ENCODE results near the gene ROS1.

The ROS1 gene

GRCh38 chr6:117440706-117441525 lies 15.2 kb upstream of the ROS1 start:
- no peak for DNase-seq (ENCODE audit: low read depth, low spot score)

GRCh38 chr6:117432273-117432672 lies 6.5 kb upstream of the ROS1 start:
- no peak for DNase-seq (ENCODE audit: low read depth, low spot score)

GRCh38 chr6:117423754-117424153 lies 2.0 kb downstream of the ROS1 start:
- no peak for DNase-seq (ENCODE audit: low read depth, low spot score)

GRCh38 chr6:117418320-117418719 lies 7.4 kb downstream of the ROS1 start:
- no peak for DNase-seq (ENCODE audit: low read depth, low spot score)

GRCh38 chr6:117417851-117418250 lies 7.9 kb downstream of the ROS1 start:
- no peak for DNase-seq (ENCODE audit: low read depth, low spot score)

- no peak for DNase-seq (ENCODE audit: low read depth, low spot score)
Measured at GRCh38 chr6:117414770-117415169, 11.0 kb downstream of the ROS1 start.

- DNase-seq (ENCODE audit: low read depth, low spot score) = no peak
Measured at GRCh38 chr6:117411474-117411873, 14.3 kb downstream of the ROS1 start.

- DNase-seq (ENCODE audit: low read depth, low spot score) = no peak
Measured at GRCh38 chr6:117409863-117410262, 15.9 kb downstream of the ROS1 start.

- no peak for DNase-seq (ENCODE audit: low read depth, low spot score)
Measured at GRCh38 chr6:117409420-117409819, 16.3 kb downstream of the ROS1 start.

- no peak for DNase-seq (ENCODE audit: low read depth, low spot score)
Measured at GRCh38 chr6:117404548-117404947, 21.2 kb downstream of the ROS1 start.

- DNase-seq (ENCODE audit: low read depth, low spot score) = no peak
Measured at GRCh38 chr6:117401799-117402198, 23.9 kb downstream of the ROS1 start.

- no peak for DNase-seq (ENCODE audit: low read depth, low spot score)
Measured at GRCh38 chr6:117399924-117400323, 25.8 kb downstream of the ROS1 start.

GRCh38 chr6:117399126-117399525 lies 26.6 kb downstream of the ROS1 start:
- no peak for DNase-seq (ENCODE audit: low read depth, low spot score)

GRCh38 chr6:117397536-117398227 lies 28.1 kb downstream of the ROS1 start:
- DNase-seq (ENCODE audit: low read depth, low spot score) = no peak

- DNase-seq (ENCODE audit: low read depth, low spot score) = no peak
Measured at GRCh38 chr6:117396228-117396627, 29.5 kb downstream of the ROS1 start.

- no peak for DNase-seq (ENCODE audit: low read depth, low spot score)
Measured at GRCh38 chr6:117395164-117395563, 30.6 kb downstream of the ROS1 start.

GRCh38 chr6:117393045-117393444 lies 32.7 kb downstream of the ROS1 start:
- no peak for DNase-seq (ENCODE audit: low read depth, low spot score)

- no peak for DNase-seq (ENCODE audit: low read depth, low spot score)
Measured at GRCh38 chr6:117391874-117392583, 33.7 kb downstream of the ROS1 start.

- no peak for DNase-seq (ENCODE audit: low read depth, low spot score)
Measured at GRCh38 chr6:117389227-117390057, 36.3 kb downstream of the ROS1 start.

- no peak for DNase-seq (ENCODE audit: low read depth, low spot score)
Measured at GRCh38 chr6:117387454-117387974, 38.2 kb downstream of the ROS1 start.

GRCh38 chr6:117384659-117385058 lies 41.1 kb downstream of the ROS1 start:
- no peak for DNase-seq (ENCODE audit: low read depth, low spot score)

All from ELF-1 (cell line).